Rectal smooth muscle tissue (tissue), 1 donor: ENCODE data around the gene SKIDA1.

Source experiments
- H3K27ac ChIP-seq: one replicate; pipeline ENCODE4 v1.7.0; 2013; ENCODE audit warnings: low read depth, low read length, inconsistent platforms
- H3K27me3 ChIP-seq: one replicate; pipeline ENCODE4 v1.7.0; 2013; ENCODE audit warnings: low read length; ENCODE audit not compliant: control insufficient read depth, insufficient read depth
- H3K36me3 ChIP-seq: one replicate; pipeline ENCODE4 v1.7.0; 2013; ENCODE audit warnings: low read length; ENCODE audit not compliant: control insufficient read depth, insufficient read depth
- H3K4me1 ChIP-seq: one replicate; pipeline ENCODE4 v1.7.0; 2013; ENCODE audit warnings: low read length; ENCODE audit not compliant: control insufficient read depth, insufficient read depth
- H3K4me3 ChIP-seq: one replicate; pipeline ENCODE4 v1.7.0; 2013; ENCODE audit warnings: low read length
- H3K9ac ChIP-seq: one replicate; pipeline ENCODE4 v1.7.0; 2013; ENCODE audit warnings: low read length

Gene SKIDA1

GRCh38 chr10:21490028-21490710 lies 35.3 kb downstream of the SKIDA1 start:
- Histone ChIP-seq H3K9ac (no peak overlapping the region), H3K36me3 (no peaks in the 10 kb centered on the region), H3K27me3 (peaks cover 1% of the 10 kb centered on the region), H3K4me3 (no peak overlapping the region), H3K27ac (no peak overlapping the region), H3K4me1 (peaks cover 2% of the 10 kb centered on the region)

- Histone ChIP-seq H3K9ac (no peak overlapping the region), H3K27ac (no peak overlapping the region), H3K4me1 (no peaks in the 10 kb centered on the region), H3K27me3 (no peaks in the 10 kb centered on the region), H3K4me3 (no peak overlapping the region), H3K36me3 (no peaks in the 10 kb centered on the region)
Measured at GRCh38 chr10:21488957-21489446, 36.5 kb downstream of the SKIDA1 start.

- Histone ChIP-seq H3K36me3 (no peaks in the 10 kb centered on the region), H3K4me3 (no peak overlapping the region), H3K4me1 (no peaks in the 10 kb centered on the region), H3K27ac (no peak overlapping the region), H3K27me3 (no peaks in the 10 kb centered on the region), H3K9ac (no peak overlapping the region)
Measured at GRCh38 chr10:21488246-21488956, 37.1 kb downstream of the SKIDA1 start.

GRCh38 chr10:21487416-21488180 lies 37.9 kb downstream of the SKIDA1 start:
- H3K27ac ChIP-seq = no peak overlapping the region
- no peak overlapping the region for H3K9ac ChIP-seq
- H3K4me1 ChIP-seq = no peaks in the 10 kb centered on the region
- H3K36me3 ChIP-seq = no peaks in the 10 kb centered on the region
- H3K27me3 ChIP-seq = no peaks in the 10 kb centered on the region
- H3K4me3 ChIP-seq = no peak overlapping the region

- Histone ChIP-seq H3K9ac (no peak overlapping the region), H3K4me1 (no peaks in the 10 kb centered on the region), H3K36me3 (no peaks in the 10 kb centered on the region), H3K27ac (no peak overlapping the region), H3K4me3 (no peak overlapping the region), H3K27me3 (no peaks in the 10 kb centered on the region)
Measured at GRCh38 chr10:21482821-21483220, 42.7 kb downstream of the SKIDA1 start.

GRCh38 chr10:21481407-21481806 lies 44.1 kb downstream of the SKIDA1 start:
- Histone ChIP-seq H3K4me1 (no peaks in the 10 kb centered on the region), H3K27me3 (no peaks in the 10 kb centered on the region), H3K27ac (no peak overlapping the region), H3K36me3 (no peaks in the 10 kb centered on the region), H3K4me3 (no peak overlapping the region), H3K9ac (no peak overlapping the region)

- Histone ChIP-seq H3K4me1 (no peaks in the 10 kb centered on the region), H3K36me3 (no peaks in the 10 kb centered on the region), H3K9ac (no peak overlapping the region), H3K4me3 (no peak overlapping the region), H3K27me3 (no peaks in the 10 kb centered on the region), H3K27ac (no peak overlapping the region)
Measured at GRCh38 chr10:21479570-21480315, 45.7 kb downstream of the SKIDA1 start.

GRCh38 chr10:21475393-21475792 lies 50.1 kb downstream of the SKIDA1 start:
- H3K27ac ChIP-seq = no peak overlapping the region

GRCh38 chr10:21473541-21473940 lies 51.9 kb downstream of the SKIDA1 start:
- no peak overlapping the region for H3K4me3 ChIP-seq
- H3K36me3 ChIP-seq = no peaks in the 10 kb centered on the region
- H3K9ac ChIP-seq = no peak overlapping the region
- H3K4me1 ChIP-seq = no peaks in the 10 kb centered on the region
- H3K27ac ChIP-seq = no peak overlapping the region
- no peaks in the 10 kb centered on the region for H3K27me3 ChIP-seq

More at GRCh38 chr10:21475393-21475792, 50.1 kb downstream of the SKIDA1 start:
- Histone ChIP-seq H3K4me3 (no peak overlapping the region), H3K36me3 (no peaks in the 10 kb centered on the region), H3K9ac (no peak overlapping the region), H3K27me3 (no peaks in the 10 kb centered on the region), H3K4me1 (no peaks in the 10 kb centered on the region)

GRCh38 chr10:21473135-21473534 lies 52.3 kb downstream of the SKIDA1 start:
- no peaks in the 10 kb centered on the region for H3K27me3 ChIP-seq

GRCh38 chr10:21468086-21468485 lies 57.4 kb downstream of the SKIDA1 start:
- Histone ChIP-seq H3K9ac (no peak overlapping the region), H3K36me3 (no peaks in the 10 kb centered on the region), H3K27me3 (no peaks in the 10 kb centered on the region), H3K4me3 (no peak overlapping the region), H3K27ac (no peak overlapping the region), H3K4me1 (no peaks in the 10 kb centered on the region)

More at GRCh38 chr10:21473135-21473534, 52.3 kb downstream of the SKIDA1 start:
- no peak overlapping the region for H3K27ac ChIP-seq
- no peaks in the 10 kb centered on the region for H3K4me1 ChIP-seq
- H3K9ac ChIP-seq = no peak overlapping the region
- no peak overlapping the region for H3K4me3 ChIP-seq
- H3K36me3 ChIP-seq = no peaks in the 10 kb centered on the region

- H3K27me3 ChIP-seq = no peaks in the 10 kb centered on the region
- no peaks in the 10 kb centered on the region for H3K36me3 ChIP-seq
- H3K9ac ChIP-seq = no peak overlapping the region
- no peak overlapping the region for H3K4me3 ChIP-seq
- H3K27ac ChIP-seq = no peak overlapping the region
- H3K4me1 ChIP-seq = no peaks in the 10 kb centered on the region
Measured at GRCh38 chr10:21467633-21468032, 57.8 kb downstream of the SKIDA1 start.
